DOHH2 (cell line): Measurements from ENCODE around the gene FUS.

Experiments used
- H3F3A ChIP-seq: fragments of 200-600 bp; sonication (generic), shearing (Covaris generic); 2 replicates; pipeline ENCODE4 v1.6.0; 2016; ENCODE audit warnings: antibody characterized with exemption, mild to moderate bottlenecking; ENCODE audit not compliant: control insufficient read depth, insufficient read depth
- H3K27ac ChIP-seq: fragments of 200-600 bp; sonication (generic); 2 replicates; pipeline ENCODE4 v1.5.1; 2014; ENCODE audit warnings: low read depth, mild to moderate bottlenecking, low read length, moderate library complexity
- H3K27me3 ChIP-seq: fragments of 200-600 bp; sonication (generic); 2 replicates; pipeline ENCODE4 v1.6.1; 2014; ENCODE audit warnings: mild to moderate bottlenecking, low read length, mixed read lengths; ENCODE audit not compliant: control insufficient read depth
- H3K36me3 ChIP-seq: fragments of 200-600 bp; sonication (generic); 2 replicates; pipeline ENCODE4 v1.6.1; 2014; ENCODE audit warnings: mild to moderate bottlenecking, low read length, moderate library complexity, mixed read lengths; ENCODE audit not compliant: control insufficient read depth
- H3K4me1 ChIP-seq: fragments of 200-600 bp; sonication (generic); 2 replicates; pipeline ENCODE4 v1.6.1; 2014; ENCODE audit warnings: mild to moderate bottlenecking, low read length, mixed read lengths; ENCODE audit not compliant: control insufficient read depth
- H3K4me2 ChIP-seq: fragments of 200-600 bp; sonication (generic); 2 replicates; pipeline ENCODE4 v1.6.0; 2014; ENCODE audit warnings: mild to moderate bottlenecking, low read length, moderate library complexity
- H3K4me3 ChIP-seq: fragments of 200-600 bp; sonication (generic); 2 replicates; pipeline ENCODE4 v1.5.1; 2014; ENCODE audit warnings: mild to moderate bottlenecking, low read length, mixed read lengths
- H3K79me2 ChIP-seq: fragments of 200-600 bp; sonication (generic); 2 replicates; pipeline ENCODE4 v1.6.1; 2014; ENCODE audit warnings: mild to moderate bottlenecking, low read length, mixed read lengths; ENCODE audit not compliant: control insufficient read depth
- H3K9me2 ChIP-seq: fragments of 200-600 bp; sonication (generic); replicated peaks from 2 replicates; pipeline ENCODE4 v1.6.1; 2014; ENCODE audit warnings: mild to moderate bottlenecking, low read length, mixed read lengths; ENCODE audit not compliant: control insufficient read depth
- H3K9me3 ChIP-seq: fragments of 200-600 bp; sonication (generic); 2 replicates; pipeline ENCODE4 v1.6.1; 2014; ENCODE audit warnings: antibody characterized with exemption, low read length, mixed read lengths; ENCODE audit not compliant: control insufficient read depth, insufficient read depth
- H4K20me1 ChIP-seq: fragments of 200-600 bp; sonication (generic); 2 replicates; pipeline ENCODE4 v1.6.0; 2014; ENCODE audit warnings: low read depth, mild to moderate bottlenecking, antibody characterized with exemption, low read length, moderate library complexity; ENCODE audit not compliant: control insufficient read depth, insufficient read depth
- CTCF ChIP-seq: fragments of 200-600 bp; sonication (generic); IDR thresholded peaks from one replicate; pipeline ENCODE4 v1.5.1; 2014; ENCODE audit warnings: antibody characterized with exemption, mild to moderate bottlenecking, low read depth, low read length; ENCODE audit not compliant: poor library complexity, severe bottlenecking
- EZH2phosphoT487 ChIP-seq: fragments of 200-600 bp; sonication (generic); IDR thresholded peaks from 2 replicates; pipeline ENCODE4 v1.6.1; 2017; ENCODE audit warnings: borderline replicate concordance, mild to moderate bottlenecking, antibody characterized with exemption, low read length, moderate library complexity, mixed read lengths

FUS gene

GRCh38 chr16:31190061-31190460 lies 10.1 kb downstream of the FUS start:
- Histone ChIP-seq H3K4me2 (no peak overlapping the region), H3K9me2 (no peaks in the 10 kb centered on the region), H3K27me3 (no peaks in the 10 kb centered on the region), H3K4me3 (no peak overlapping the region), H3K9me3 (no peaks in the 10 kb centered on the region), H3K79me2 (peaks cover 62% of the 10 kb centered on the region), H3K36me3 (peaks cover 100% of the 10 kb centered on the region), H3K4me1 (no peaks in the 10 kb centered on the region), H3K27ac (no peak overlapping the region), H4K20me1 (peaks cover 80% of the 10 kb centered on the region), H3F3A (peaks cover 76% of the 10 kb centered on the region)
- TF ChIP-seq CTCF (no peak), EZH2phosphoT487 (no peak)

GRCh38 chr16:31190818-31191444 lies 11.0 kb downstream of the FUS start:
- Histone ChIP-seq H4K20me1 (peaks cover 72% of the 10 kb centered on the region), H3K4me1 (no peaks in the 10 kb centered on the region), H3K9me2 (no peaks in the 10 kb centered on the region), H3K27ac (no peak overlapping the region), H3K79me2 (peaks cover 54% of the 10 kb centered on the region), H3F3A (peaks cover 75% of the 10 kb centered on the region), H3K9me3 (no peaks in the 10 kb centered on the region), H3K4me2 (no peak overlapping the region), H3K4me3 (no peak overlapping the region), H3K27me3 (no peaks in the 10 kb centered on the region), H3K36me3 (peaks cover 100% of the 10 kb centered on the region)
- no peak for TF ChIP-seq CTCF
- no peak for TF ChIP-seq EZH2phosphoT487

- peaks cover 44% of the 10 kb centered on the region for H3K79me2 ChIP-seq
Measured at GRCh38 chr16:31191697-31192428, 11.9 kb downstream of the FUS start.

More at GRCh38 chr16:31191697-31192428, 11.9 kb downstream of the FUS start:
- Histone ChIP-seq H3K36me3 (peaks cover 95% of the 10 kb centered on the region), H3K9me3 (no peaks in the 10 kb centered on the region), H3K9me2 (no peaks in the 10 kb centered on the region), H3K27ac (no peak overlapping the region), H3F3A (peaks cover 75% of the 10 kb centered on the region), H3K4me1 (no peaks in the 10 kb centered on the region), H4K20me1 (peaks cover 63% of the 10 kb centered on the region), H3K4me2 (no peak overlapping the region), H3K27me3 (no peaks in the 10 kb centered on the region), H3K4me3 (no peak overlapping the region)
- TF ChIP-seq EZH2phosphoT487 (no peak), CTCF (no peak)
